DLD1 (cell line): ENCODE measurements around the gene MAPK8IP3.
"Not testable (repeated sequence)": the region's sequence is repeated elsewhere in the genome, so short reads cannot be mapped to it uniquely, and the experiment has no call there.

Experiments
- in situ Hi-C: cut with HindIII; loops from 2 replicates; pipeline ENCODE4 v1.10.0; 2017; ENCODE audit warnings: low sequenced_read_pairs

Gene MAPK8IP3

DNA sequence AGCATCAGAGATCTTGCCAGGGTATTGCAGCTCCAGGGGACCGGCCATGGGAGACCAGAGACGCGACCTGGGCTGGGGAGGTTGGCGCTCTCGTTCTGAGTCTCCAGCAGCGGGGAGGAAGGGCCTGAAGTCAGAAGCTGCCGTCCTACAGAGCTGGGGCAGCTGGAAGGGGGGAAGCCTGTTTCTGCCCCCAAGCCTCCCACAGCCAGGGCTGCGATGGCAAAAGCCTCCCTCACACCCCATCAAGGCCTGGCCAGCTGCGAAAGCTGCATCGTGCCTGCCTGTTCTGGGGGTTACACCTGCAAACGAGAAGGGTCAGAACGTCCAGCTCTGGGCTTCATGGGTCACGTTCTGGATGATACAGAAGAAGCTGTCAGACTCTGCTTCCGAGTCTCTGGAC, 26.1 kb downstream of the MAPK8IP3 start:
- in situ Hi-C loops, result no loop called here

DNA sequence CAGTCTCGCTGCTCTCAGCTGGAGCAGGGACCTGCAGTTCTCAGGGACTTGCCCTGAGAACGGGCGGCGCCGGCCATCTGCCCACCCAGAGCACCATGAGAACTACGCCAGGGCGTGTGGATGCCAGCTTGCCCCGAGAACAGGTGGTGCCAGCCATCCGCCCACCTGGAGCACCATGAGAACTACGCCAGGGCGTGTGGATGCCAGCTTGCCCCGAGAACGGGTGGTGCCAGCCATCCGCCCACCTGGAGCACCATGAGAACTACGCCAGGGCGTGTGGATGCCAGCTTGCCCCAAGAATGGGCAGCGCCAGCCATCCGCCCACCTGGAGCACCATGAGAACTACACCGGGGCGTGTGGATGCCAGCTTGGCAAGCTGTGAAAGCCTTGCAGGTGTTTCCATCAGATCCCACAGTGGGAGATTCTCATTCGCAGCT, 26.6 kb downstream of the MAPK8IP3 start:
- in situ Hi-C loops, result not testable (repeated sequence)

DNA sequence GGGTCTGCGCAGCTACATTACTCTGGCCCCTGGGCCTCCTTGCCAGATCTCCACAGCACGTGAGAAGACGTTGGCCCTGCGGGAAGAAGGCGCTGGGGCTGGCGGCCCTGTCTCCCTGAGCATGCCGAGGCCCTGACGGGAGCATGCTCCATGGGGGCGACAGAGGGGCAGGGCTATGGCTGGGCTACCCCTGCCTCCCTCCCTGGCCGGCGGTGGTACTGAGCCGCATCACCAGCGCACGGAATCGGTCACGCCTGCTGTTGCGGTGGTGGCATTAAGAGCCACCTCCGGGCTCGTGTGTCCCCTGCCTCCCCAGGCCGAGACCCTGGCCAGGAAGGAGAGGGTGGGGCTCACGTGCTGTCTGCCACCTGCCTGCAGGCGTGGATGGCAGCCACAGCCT, 28.1 kb downstream of the MAPK8IP3 start:
- in situ Hi-C loops, result no loop called here

- in situ Hi-C loops, result no loop called here
Measured at GRCh38 chr16:1734816-1735215, 28.8 kb downstream of the MAPK8IP3 start.

GRCh38 chr16:1740234-1740633, 34.2 kb downstream of the MAPK8IP3 start:
- in situ Hi-C loops, result no loop called here

DNA sequence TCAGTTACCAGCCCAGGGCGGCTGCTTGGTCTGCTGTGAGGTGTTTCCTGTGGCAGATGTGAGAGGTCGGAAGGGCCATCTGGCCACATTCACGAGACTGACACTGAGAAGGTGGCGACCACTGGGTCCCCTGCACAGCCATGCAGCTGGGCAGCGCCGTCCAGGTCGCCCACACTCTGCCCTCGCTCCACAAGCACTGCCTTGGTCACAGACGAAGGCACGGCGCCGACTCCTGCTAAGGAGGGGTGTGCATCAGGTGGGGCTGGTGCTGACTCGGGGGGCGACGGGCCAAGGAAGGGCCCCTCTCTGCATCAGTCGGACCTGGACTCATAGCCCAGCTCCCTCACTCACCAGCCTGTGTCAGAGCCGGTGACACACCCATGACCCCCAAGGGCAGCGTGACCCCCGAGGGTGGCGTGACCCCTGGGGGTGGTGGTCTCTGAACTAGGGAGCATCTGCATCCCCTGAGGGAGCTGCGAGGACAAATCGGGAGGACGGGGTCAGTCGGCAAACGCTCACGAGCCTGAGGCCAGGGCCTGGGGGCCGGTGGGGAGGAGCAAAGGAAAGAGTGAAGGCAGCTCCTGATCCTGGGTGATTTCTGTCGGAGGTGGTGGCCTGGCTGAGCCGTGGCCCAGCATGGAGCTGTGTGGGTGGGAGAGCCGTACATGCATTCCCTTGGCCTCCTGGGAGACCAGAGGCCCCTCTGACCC, 34.9 kb downstream of the MAPK8IP3 start:
- in situ Hi-C loops, result no loop called here

- in situ Hi-C loops, result no loop called here
Measured at GRCh38 chr16:1741553-1742165, 35.7 kb downstream of the MAPK8IP3 start.

DNA sequence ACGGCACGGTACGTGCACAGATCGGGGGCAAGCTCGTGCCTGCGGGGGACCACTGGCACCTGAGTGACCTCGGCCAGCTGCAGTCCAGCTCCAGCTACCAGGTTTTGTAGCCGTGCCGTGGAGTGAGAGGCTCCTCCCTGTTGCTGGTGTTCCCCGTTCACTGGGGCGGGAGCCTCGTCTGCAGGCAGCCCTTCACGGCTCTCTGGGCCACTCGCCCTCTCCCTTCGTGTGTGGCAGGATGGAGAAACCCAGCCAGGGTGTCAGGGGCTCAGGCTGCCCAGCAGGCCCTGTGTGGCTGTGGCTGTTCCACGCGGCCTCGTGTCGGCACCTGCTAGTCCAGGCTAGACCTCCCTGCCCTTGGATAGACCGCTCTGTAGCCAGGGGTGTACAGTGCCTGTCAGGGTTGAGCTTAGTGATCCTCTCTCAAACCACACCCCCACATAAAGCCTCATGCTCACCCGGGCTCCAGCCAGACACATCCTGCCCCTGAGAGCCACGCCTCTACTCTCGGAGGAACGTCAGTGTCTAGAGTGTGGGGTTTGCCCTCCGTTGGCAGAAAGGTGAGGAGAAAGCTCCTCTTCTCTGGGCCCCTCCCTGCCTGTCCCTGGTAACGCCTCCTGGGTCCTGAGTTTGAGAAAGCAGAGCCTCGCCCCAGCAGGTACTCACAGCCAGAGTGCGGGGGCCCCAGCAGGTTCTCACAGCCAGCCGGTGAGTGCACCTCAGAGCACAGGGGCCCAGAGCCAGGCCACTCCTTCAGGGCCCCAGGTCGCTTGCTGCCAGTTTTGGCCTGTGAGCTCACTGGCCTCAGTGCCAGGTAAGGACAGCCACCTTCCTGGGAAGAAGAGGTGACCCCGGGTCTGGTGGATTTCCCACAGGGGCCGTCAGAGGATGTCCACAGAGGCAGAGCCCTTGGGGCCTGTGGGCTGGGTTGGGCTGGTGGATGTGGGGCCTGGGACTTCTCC, 37.7 kb downstream of the MAPK8IP3 start:
- in situ Hi-C loops, result no loop called here

DNA sequence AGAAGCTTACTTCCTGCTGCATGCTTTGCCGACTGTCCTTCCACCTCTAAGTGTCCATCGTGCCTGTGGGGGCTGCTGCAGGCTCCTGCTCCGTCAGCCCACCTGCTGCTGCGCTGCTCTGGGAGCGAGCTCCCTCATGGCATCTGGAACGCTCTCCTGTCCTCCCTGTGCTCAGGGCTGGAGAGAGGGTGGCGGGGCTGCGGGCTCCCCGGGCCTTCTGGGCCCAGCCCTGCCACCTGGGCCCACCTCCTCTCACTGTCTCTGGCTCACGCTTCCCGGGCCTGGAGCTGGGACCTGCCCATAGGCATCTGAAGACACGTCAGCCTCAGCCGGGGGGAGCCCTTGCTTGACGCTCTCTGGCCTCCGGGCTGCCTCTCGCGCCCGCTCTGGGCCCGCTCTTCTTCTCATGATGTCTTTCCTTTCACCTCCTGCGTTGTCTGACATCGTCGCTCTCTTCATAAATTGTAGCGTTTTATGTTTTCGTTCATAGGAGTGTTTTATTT, 38.4 kb downstream of the MAPK8IP3 start:
- in situ Hi-C loops, result no loop called here

- in situ Hi-C loops, result no loop called here
Measured at GRCh38 chr16:1745181-1745899, 39.3 kb downstream of the MAPK8IP3 start.

- in situ Hi-C loops, result no loop called here
Measured at GRCh38 chr16:1745900-1746692, 40.1 kb downstream of the MAPK8IP3 start.

GRCh38 chr16:1746693-1747195, 40.7 kb downstream of the MAPK8IP3 start:
- in situ Hi-C loops, result no loop called here

DNA sequence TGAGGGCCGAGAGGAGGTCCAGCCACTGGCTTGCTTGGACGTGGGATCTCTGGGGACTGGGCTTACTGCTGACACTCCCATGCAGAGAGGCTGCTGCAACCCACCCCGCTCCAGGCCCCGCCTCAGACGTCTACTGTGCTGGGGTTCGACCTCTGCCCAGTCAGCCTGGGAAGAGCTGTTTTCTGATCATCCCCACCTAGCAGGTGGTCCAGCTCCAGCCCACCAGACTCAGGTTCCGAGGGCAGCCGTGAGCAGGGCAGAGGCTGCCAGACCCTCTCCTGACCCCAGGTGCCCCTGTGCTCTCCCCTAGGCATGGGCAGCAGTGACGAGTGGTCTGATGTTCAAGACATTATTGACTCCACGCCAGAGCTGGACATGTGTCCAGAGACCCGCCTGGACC, 41.9 kb downstream of the MAPK8IP3 start:
- in situ Hi-C loops, result no loop called here

- in situ Hi-C loops, result no loop called here
Measured at GRCh38 chr16:1749152-1750117, 43.4 kb downstream of the MAPK8IP3 start.

GRCh38 chr16:1751946-1752345, 46.0 kb downstream of the MAPK8IP3 start:
- in situ Hi-C loops, result no loop called here

DNA sequence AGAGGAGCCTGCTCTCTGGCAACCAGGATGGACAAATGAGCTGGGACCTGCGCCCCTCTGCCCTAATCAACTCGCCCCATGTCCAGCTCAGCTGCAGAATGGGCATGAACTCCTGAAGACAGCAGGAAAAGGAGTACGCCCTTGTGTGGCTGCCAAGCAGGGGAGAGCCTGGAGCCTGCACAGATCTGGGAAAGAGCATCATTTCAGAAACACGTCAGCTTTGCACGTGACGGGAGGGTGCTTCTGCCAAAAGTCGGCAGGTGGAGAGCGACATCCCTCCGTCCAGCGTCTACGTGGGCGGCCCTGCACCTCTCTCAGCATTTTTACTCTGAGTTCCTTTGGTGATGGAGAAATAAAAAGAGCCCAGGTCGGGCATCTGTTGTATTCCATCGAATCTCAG, 46.9 kb downstream of the MAPK8IP3 start:
- in situ Hi-C loops, result no loop called here

DNA sequence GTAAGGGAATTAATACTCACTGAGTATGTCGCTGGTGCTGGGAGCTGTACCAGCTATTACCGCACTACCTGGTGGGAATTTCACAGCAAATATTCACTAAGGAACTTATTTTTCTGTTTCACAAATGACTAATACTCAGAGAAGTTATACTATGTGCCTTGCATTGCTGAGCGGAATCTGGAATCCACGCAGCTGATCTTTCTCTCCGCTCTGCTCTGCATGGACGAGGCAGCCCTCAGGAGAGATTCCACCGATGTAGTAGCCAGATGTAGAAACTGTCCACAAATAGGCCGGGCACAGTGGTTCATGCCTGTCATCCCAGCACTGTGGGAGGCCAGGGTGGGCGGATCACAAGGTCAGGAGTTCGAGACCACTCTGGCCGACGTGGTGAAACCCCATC, 48.2 kb downstream of the MAPK8IP3 start:
- in situ Hi-C loops, result no loop called here

DNA sequence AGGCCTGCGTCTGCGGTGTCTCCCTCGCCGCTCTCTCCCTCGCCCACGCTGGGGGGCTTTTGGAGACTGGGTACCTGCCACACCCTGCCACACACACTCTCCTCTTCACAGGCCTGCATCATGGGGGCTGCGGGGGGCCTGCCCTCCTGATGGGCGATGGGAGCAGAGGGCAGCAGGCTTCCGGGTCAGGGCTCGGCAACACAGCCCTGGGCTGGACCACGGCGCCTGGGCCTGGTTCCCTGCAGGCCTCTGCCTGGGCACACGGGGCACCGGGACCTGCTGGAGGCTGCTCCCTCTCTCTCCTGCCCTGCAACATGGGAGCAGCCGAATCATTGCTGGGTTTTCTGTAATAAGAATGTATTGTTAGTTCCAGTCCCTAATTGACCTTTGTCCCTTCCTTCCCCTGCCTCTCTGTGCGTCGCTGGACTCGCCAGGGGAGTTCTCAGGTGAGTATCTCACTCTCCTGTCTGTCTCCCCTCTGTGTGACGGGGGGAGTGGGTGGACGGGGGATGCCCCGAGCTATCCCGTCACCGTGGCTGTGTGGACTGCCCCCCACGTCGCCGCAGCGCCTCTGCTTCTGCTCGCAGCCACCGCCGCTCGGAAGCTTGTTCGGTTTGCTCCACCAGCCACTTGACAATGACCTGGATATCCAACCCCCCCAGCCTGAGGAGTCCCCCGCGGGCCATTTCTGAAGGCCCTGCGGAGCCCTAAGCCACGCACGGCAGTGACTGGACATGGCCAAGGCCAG, 51.9 kb downstream of the MAPK8IP3 start:
- in situ Hi-C loops, result no loop called here
